GM20000 (cell line): ENCODE results near the gene SIX6.

ENCODE experiments used
- DNase-seq: peaks from one replicate; pipeline ENCODE4 v3.0.0; 2012; ENCODE audit warnings: low spot score
- TF ChIP-seq, protein P1 (sequence below): IDR thresholded peaks from 2 replicates; pipeline ENCODE4 v1.5.1; 2012; ENCODE audit warnings: mild to moderate bottlenecking, control low read depth; ENCODE audit errors: extremely low read depth, missing control alignments

SIX6 gene

DNA sequence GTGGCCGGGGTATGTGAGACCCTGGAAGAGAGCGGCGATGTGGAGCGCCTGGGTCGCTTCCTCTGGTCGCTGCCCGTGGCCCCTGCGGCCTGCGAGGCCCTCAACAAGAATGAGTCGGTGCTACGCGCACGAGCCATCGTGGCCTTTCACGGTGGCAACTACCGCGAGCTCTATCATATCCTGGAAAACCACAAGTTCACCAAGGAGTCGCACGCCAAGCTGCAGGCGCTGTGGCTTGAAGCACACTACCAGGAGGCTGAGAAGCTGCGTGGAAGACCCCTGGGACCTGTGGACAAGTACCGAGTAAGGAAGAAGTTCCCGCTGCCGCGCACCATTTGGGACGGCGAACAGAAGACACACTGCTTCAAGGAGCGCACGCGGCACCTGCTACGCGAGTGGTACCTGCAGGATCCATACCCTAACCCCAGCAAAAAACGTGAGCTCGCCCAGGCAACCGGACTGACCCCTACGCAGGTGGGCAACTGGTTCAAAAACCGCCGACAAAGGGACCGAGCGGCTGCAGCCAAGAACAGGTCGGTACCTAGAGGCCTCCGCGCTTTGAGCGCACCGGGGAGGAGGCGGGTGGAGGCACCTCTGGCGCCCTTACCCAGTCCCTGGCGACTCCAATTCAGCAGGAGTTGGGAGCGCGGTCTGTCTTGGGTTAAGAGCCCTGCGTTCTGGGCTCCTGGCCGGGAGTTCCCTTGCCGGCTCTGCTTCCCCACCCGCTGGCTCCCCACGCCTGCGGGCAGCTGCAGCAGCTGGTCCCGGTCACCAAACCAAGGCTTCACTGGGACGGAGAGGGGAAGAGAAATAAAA, 700 bp downstream of the SIX6 start:
- TF ChIP-seq, protein P1, sequence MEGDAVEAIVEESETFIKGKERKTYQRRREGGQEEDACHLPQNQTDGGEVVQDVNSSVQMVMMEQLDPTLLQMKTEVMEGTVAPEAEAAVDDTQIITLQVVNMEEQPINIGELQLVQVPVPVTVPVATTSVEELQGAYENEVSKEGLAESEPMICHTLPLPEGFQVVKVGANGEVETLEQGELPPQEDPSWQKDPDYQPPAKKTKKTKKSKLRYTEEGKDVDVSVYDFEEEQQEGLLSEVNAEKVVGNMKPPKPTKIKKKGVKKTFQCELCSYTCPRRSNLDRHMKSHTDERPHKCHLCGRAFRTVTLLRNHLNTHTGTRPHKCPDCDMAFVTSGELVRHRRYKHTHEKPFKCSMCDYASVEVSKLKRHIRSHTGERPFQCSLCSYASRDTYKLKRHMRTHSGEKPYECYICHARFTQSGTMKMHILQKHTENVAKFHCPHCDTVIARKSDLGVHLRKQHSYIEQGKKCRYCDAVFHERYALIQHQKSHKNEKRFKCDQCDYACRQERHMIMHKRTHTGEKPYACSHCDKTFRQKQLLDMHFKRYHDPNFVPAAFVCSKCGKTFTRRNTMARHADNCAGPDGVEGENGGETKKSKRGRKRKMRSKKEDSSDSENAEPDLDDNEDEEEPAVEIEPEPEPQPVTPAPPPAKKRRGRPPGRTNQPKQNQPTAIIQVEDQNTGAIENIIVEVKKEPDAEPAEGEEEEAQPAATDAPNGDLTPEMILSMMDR, result no peak
- DNase-seq, result no peak

DNA sequence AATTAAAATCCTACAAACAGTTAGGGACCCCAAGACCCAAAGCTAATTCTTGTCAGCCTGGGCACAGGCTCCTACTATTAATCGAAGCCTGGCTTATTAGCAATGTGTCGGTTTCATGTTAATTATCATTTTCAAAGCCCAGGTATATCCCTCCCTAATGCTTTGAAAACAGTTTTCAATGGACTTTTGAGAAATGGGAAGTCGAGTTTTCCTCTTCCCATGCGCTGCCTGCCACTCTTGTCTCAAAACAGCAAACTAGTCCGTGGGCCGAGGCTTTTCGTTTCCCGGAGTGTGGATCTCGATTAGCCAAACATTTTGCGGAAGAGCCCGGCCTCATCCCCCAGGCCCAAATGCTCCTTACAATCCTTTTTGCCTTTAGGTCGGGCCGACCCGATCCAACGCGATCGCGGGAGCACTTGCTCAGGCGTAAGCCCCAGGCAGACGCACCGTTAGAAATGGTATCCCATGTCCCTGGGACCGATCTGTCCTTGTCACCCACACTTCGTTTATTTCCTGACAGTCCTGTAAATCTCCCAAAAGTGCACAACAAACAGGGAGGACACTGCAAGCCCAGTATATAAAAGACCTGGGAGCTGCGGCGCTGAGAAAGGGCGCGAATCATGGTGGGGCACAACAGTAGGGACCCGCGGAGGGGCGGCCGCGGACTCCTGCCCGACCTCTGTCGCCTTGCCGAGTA, 1.5 kb downstream of the SIX6 start:
- TF ChIP-seq, protein P1, result no peak
- no peak for DNase-seq

DNA sequence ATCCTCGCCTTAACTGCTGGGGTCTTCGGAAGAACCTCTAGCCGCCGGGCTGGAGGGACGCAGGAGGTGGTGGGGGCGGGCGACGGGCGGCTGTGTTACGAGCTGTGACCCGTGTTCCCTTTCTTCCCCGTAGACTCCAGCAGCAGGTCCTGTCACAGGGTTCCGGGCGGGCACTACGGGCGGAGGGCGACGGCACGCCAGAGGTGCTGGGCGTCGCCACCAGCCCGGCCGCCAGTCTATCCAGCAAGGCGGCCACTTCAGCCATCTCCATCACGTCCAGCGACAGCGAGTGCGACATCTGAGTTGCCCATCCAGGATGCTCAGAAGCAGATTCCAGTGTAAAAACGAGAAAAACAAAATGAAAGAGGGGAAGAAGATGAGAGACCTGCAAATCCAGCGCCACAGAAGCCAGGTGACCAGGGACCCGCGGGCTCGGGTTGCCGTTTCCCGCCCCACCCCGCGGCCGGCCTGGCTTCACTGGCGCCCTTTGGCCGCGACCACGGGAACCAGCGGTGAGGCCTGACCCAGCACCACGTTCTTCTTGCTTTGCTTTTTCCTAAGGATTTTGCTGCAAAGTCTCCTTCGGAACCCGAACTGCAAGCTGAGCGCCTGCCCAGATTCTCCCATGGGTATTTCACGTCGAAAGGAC, 2.1 kb downstream of the SIX6 start:
- no peak for DNase-seq
- TF ChIP-seq, protein P1, result no peak

DNA sequence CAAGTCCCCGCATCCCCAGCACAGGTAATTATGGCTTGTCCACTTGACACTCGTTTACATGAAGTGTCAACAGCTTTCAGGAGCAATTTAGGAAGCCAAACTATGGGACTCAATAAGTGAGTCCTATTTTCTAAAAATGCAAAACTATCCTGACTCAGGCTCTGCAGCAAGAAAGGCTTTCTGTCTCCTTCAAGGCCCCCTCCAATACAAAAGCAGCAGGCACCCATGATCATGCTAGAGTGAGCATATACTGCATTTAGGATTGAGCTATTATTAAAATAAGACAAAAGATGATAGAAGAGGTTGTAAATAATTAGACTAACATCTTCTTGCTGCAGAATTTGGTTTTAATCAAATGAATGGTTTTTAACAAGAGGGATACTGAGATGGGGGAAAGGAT, 3.2 kb downstream of the SIX6 start:
- TF ChIP-seq, protein P1, result no peak
- DNase-seq, result no peak

DNA sequence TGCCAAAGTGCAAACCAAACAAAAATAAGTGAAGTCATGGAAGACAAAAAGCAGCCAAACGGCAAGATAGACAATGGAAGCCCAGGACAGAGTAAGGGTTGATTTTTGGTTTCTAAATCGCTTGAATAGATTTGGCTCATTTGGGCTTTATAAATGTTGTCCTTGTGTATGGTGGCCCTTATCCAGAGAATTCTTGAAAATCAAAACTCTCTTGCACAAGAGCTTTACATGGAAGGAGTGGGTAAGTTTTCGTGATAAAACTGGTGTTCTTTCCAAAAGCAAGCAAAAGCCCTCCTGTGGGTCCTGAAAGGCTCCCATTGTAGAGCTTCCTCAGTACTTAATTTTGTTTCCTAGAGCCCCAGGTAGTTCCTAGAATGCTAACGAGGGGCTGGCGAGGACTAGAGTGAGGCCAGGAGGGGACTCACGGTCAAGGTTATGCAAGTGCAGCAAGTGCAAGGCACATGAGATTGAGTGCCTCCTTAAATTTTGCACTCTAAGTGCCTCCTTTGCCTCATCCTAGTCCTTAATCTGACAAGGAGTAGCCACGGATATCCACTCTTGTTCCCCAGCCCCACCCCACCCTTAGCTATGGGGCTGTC, 4.1 kb downstream of the SIX6 start:
- DNase-seq, result no peak
- TF ChIP-seq, protein P1, result no peak

DNA sequence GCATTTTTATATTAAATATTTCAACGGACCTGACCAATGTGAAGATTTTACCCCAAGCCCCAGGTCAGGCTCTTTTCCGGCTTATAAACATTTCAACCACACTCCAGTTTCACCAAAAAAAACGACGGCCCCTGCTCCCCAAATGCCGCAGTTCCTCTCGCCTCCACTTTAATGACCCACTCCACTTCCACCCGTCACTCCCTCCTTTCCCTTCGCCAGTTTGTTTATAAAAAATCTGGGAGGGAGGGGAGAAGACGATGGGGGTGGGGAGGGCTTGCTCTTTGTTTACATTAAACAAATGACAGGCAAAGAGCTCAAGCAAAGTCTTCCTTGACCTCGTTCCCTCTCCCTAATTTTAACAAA, 5.4 kb downstream of the SIX6 start:
- TF ChIP-seq, protein P1, result no peak
- DNase-seq, result peak; percentile 14
